ENCODE data around the gene ZNF639.

GRCh38 chr3:179321668-179322285 lies 1.1 kb upstream of the ZNF639 start:
- TF ChIP-seq REST (IDR thresholded peaks at IDR 0.05; ENCODE audit: insufficient read depth in 1 of 2, low read depth in 2 of 2, low read length in 2 of 2) (no peak), POLR2AphosphoS5 (IDR thresholded peaks at IDR 0.05; ENCODE audit: low read depth, low read length) (no peak), TAF1 (IDR thresholded peaks at IDR 0.05; ENCODE audit: borderline replicate concordance, insufficient read depth, low read length) (no peak)

All from PFSK-1 (cell line).